Endometrium (tissue), 2 donors: Measurements from ENCODE around the gene CEP112.
"Not testable (repeated sequence)": the region's sequence is repeated elsewhere in the genome, so short reads cannot be mapped to it uniquely, and the experiment has no call there.

ENCODE experiments used
- FAIRE-seq: peaks from 2 replicates; lab custom pipeline; 2012; peaks lifted over from hg19 to GRCh38; lab: Jason Lieb, UNC
- donor health status: control.
- donor health status: control.

CEP112 gene

GRCh38 chr17:66210208-66210574 is 18.3 kb upstream of the CEP112 start:
- FAIRE-seq = no peak

- FAIRE-seq = no peak
Observed at GRCh38 chr17:66207936-66208335, 16.0 kb upstream of the CEP112 start.

- FAIRE-seq = no peak
Observed at GRCh38 chr17:66203274-66204015, 11.5 kb upstream of the CEP112 start.

GRCh38 chr17:66200685-66201092 is 8.8 kb upstream of the CEP112 start:
- FAIRE-seq = no peak

GRCh38 chr17:66198242-66198641 is 6.3 kb upstream of the CEP112 start:
- no peak for FAIRE-seq

- no peak for FAIRE-seq
Observed at GRCh38 chr17:66192378-66192687, 400 bp upstream of the CEP112 start.

GRCh38 chr17:66190738-66191592 is 968 bp downstream of the CEP112 start:
- FAIRE-seq = no peak

GRCh38 chr17:66187718-66188117 is 4.2 kb downstream of the CEP112 start:
- no peak for FAIRE-seq

- FAIRE-seq = no peak
Observed at GRCh38 chr17:66185862-66186261, 6.1 kb downstream of the CEP112 start.

- no peak for FAIRE-seq
Observed at GRCh38 chr17:66184392-66184791, 7.5 kb downstream of the CEP112 start.

- no peak for FAIRE-seq
Observed at GRCh38 chr17:66183529-66183928, 8.4 kb downstream of the CEP112 start.

- FAIRE-seq = no peak
Observed at GRCh38 chr17:66178642-66179041, 13.3 kb downstream of the CEP112 start.

GRCh38 chr17:66177048-66177447 is 14.9 kb downstream of the CEP112 start:
- FAIRE-seq = no peak

- no peak for FAIRE-seq
Observed at GRCh38 chr17:66175892-66176291, 16.0 kb downstream of the CEP112 start.

GRCh38 chr17:66172691-66173223 is 19.2 kb downstream of the CEP112 start:
- no peak for FAIRE-seq

GRCh38 chr17:66172144-66172543 is 19.8 kb downstream of the CEP112 start:
- no peak for FAIRE-seq

GRCh38 chr17:66171692-66172091 is 20.2 kb downstream of the CEP112 start:
- no peak for FAIRE-seq

- FAIRE-seq = no peak
Observed at GRCh38 chr17:66171172-66171571, 20.8 kb downstream of the CEP112 start.

GRCh38 chr17:66169839-66170238 is 22.1 kb downstream of the CEP112 start:
- FAIRE-seq = no peak

GRCh38 chr17:66167189-66167815 is 24.6 kb downstream of the CEP112 start:
- FAIRE-seq = no peak

- FAIRE-seq = peak; percentile 97
Observed at GRCh38 chr17:66165537-66166123, 26.3 kb downstream of the CEP112 start.

GRCh38 chr17:66155055-66155454 is 36.9 kb downstream of the CEP112 start:
- not testable (repeated sequence) for FAIRE-seq

GRCh38 chr17:66152756-66153155 is 39.2 kb downstream of the CEP112 start:
- no peak for FAIRE-seq
